Keratinocyte (primary cell): ENCODE measurements around the gene HMGXB3. TPM values are rescaled to one million over a fixed set of nuclear protein-coding genes. Genes with fewer than 3 reads are reported as not detected.

Experiments
- DNase-seq: peaks from one replicate; pipeline ENCODE4 v3.0.0-alpha.2; 2011; ENCODE audit warnings: low read depth, missing footprints, low spot score
- FAIRE-seq: peaks from 2 replicates; lab custom pipeline; 2011; peaks lifted over from hg19 to GRCh38; lab: Jason Lieb, UNC
- H2AFZ ChIP-seq: 2 replicates; pipeline ENCODE4 v1.6.0; 2012; ENCODE audit warnings: low read length, control low read depth, inconsistent platforms; ENCODE audit not compliant: control insufficient read depth
- H3K27ac ChIP-seq: 2 replicates; pipeline ENCODE4 v1.5.1; 2011; ENCODE audit warnings: low read length; ENCODE audit not compliant: control insufficient read depth, insufficient read depth
- H3K27me3 ChIP-seq: 3 replicates; pipeline ENCODE4 v1.6.0; 2011; ENCODE audit warnings: low read length; ENCODE audit not compliant: control insufficient read depth, insufficient read depth; ENCODE audit errors: extremely low read depth
- H3K36me3 ChIP-seq, 2 experiments: 2 replicates in 1 of 2; 3 replicates in 1 of 2; pipeline ENCODE4 v1.5.1; 2011; ENCODE audit warnings: low read length in 2 of 2, mild to moderate bottlenecking in 1 of 2; ENCODE audit not compliant: control insufficient read depth in 2 of 2, insufficient read depth in 2 of 2; ENCODE audit errors: extremely low read depth in 1 of 2
- H3K4me1 ChIP-seq: 3 replicates; pipeline ENCODE4 v1.5.1; 2011; ENCODE audit warnings: low read length; ENCODE audit not compliant: control insufficient read depth, insufficient read depth; ENCODE audit errors: extremely low read depth
- H3K4me2 ChIP-seq: 3 replicates; pipeline ENCODE4 v1.6.0; 2011; ENCODE audit warnings: low read depth, low read length; ENCODE audit not compliant: control insufficient read depth, insufficient read depth; ENCODE audit errors: extremely low read depth
- H3K4me3 ChIP-seq, 3 experiments: fragments of 200-600 bp in 1 of 3; sonication (generic) in 1 of 3; 2 replicates in 2 of 3; 3 replicates in 1 of 3; pipeline ENCODE4 v1.5.1; 2011 to 2016; ENCODE audit warnings: low read length in 3 of 3, mild to moderate bottlenecking in 3 of 3, control low read depth in 2 of 3, inconsistent platforms in 1 of 3, low read depth in 1 of 3, mixed read lengths in 1 of 3, mixed run types in 1 of 3, moderate library complexity in 1 of 3; ENCODE audit not compliant: control insufficient read depth in 2 of 3, insufficient read depth in 2 of 3; ENCODE audit errors: extremely low read depth in 1 of 3
- H3K79me2 ChIP-seq: 2 replicates; pipeline ENCODE4 v1.6.0; 2012; ENCODE audit warnings: low read length; ENCODE audit not compliant: control insufficient read depth, insufficient read depth
- H3K9ac ChIP-seq: 3 replicates; pipeline ENCODE4 v1.6.0; 2011; ENCODE audit warnings: low read length; ENCODE audit not compliant: control insufficient read depth, insufficient read depth; ENCODE audit errors: extremely low read depth
- H3K9me1 ChIP-seq: 3 replicates; pipeline ENCODE4 v1.6.0; 2011; ENCODE audit warnings: low read length; ENCODE audit not compliant: control insufficient read depth, insufficient read depth; ENCODE audit errors: extremely low read depth
- H3K9me3 ChIP-seq: 2 replicates; pipeline ENCODE4 v1.5.1; 2012; ENCODE audit warnings: low read depth, low read length; ENCODE audit not compliant: control insufficient read depth
- H4K20me1 ChIP-seq: 3 replicates; pipeline ENCODE4 v1.6.0; 2011; ENCODE audit warnings: low read length; ENCODE audit not compliant: control insufficient read depth, insufficient read depth; ENCODE audit errors: extremely low read depth
- CTCF ChIP-seq, 3 experiments: IDR thresholded peaks in 1 of 3; conservative IDR thresholded peaks in 1 of 3; optimal IDR thresholded peaks in 1 of 3; 2 replicates in 2 of 3; 3 replicates in 1 of 3; pipeline versions ENCODE3 to v1.5.1; 2011; ENCODE audit warnings: low read length in 3 of 3, mild to moderate bottlenecking in 3 of 3, moderate library complexity in 2 of 3, control low read depth in 1 of 3, inconsistent platforms in 1 of 3; ENCODE audit not compliant: insufficient read depth in 2 of 3; ENCODE audit errors: extremely low read depth in 1 of 3
- EZH2 ChIP-seq: IDR thresholded peaks from one replicate; pipeline ENCODE4 v1.6.1; 2012; ENCODE audit warnings: inconsistent platforms, mild to moderate bottlenecking, low read length, moderate library complexity
- dilution Hi-C: fragments of 300-500 bp; cut with MboI; formaldehyde crosslinking; loops from one replicate; pipeline ENCODE4 v1.7.0; 2020; ENCODE audit warnings: low sequenced_read_pairs; ENCODE audit not compliant: extremely low pct_ligation_motif_present
- polyA plus RNA-seq, 5 experiments: library from polyadenylated mRNA; depleted of rRNA in 3 of 5; stranded (reverse) in 3 of 5; stranded (forward) in 1 of 5; unstranded in 1 of 5; fragments of >200 nt; gene quantifications; 1 replicate in 1 of 5; 2 replicates in 3 of 5; 3 replicates in 1 of 5; pipeline versions ENCODE4 v1.2.1 to v1.2.3, GENCODE V29; 2011 to 2012; ENCODE audit warnings: missing spikeins in 2 of 5, low read depth in 1 of 5, low replicate concordance in 1 of 5

HMGXB3 gene
- polyA plus RNA-seq, 1 donor (not counting 4 experiments of a cell fraction or from before 2014, with no cell fraction given): 39.4 TPM

- Histone ChIP-seq H4K20me1 (peaks cover 3% of the 10 kb centered on the region), H3K27ac (peak overlapping the region; percentile 59), H3K4me3 (no peak overlapping the region), H3K79me2 (peaks cover 10% of the 10 kb centered on the region), H3K36me3 (peaks cover 37 to 39% of the 10 kb centered on the region in 2 experiments), H3K4me1 (peaks cover 18% of the 10 kb centered on the region), H3K27me3 (no peaks in the 10 kb centered on the region), H3K9me3 (no peaks in the 10 kb centered on the region), H3K4me2 (peak overlapping the region; percentile 44), H3K9me1 (no peaks in the 10 kb centered on the region), H3K9ac (no peak overlapping the region), H2AFZ (no peak overlapping the region)
- DNase-seq (peak; percentile 83), FAIRE-seq (peak; percentile 93)
- TF ChIP-seq EZH2 (no peak), CTCF (optimal IDR thresholded peaks at IDR 0.05 in 1 of 3, IDR thresholded peaks at IDR 0.05 in 1 of 3, conservative IDR thresholded peaks at IDR 0.05 in 1 of 3; ENCODE audit: extremely low read depth in 1 of 3, insufficient read depth in 2 of 3, low read length in 3 of 3) (no peak)
- dilution Hi-C loops: no loop called here
Observed at GRCh38 chr5:150036513-150036912, 36.0 kb downstream of the HMGXB3 start.

- TF ChIP-seq EZH2: no peak
- no peak for TF ChIP-seq CTCF (optimal IDR thresholded peaks at IDR 0.05 in 1 of 3, IDR thresholded peaks at IDR 0.05 in 1 of 3, conservative IDR thresholded peaks at IDR 0.05 in 1 of 3; ENCODE audit: extremely low read depth in 1 of 3, insufficient read depth in 2 of 3, low read length in 3 of 3)
- dilution Hi-C loops: no loop called here
Observed at GRCh38 chr5:150038547-150038946, 38.0 kb downstream of the HMGXB3 start.

More at GRCh38 chr5:150038547-150038946, 38.0 kb downstream of the HMGXB3 start:
- no peaks in the 10 kb centered on the region for H3K27me3 ChIP-seq
- peaks cover 3% of the 10 kb centered on the region for H4K20me1 ChIP-seq
- peaks cover 25% of the 10 kb centered on the region for H3K4me1 ChIP-seq
- DNase-seq (no peak), FAIRE-seq (no peak)
- H3K27ac ChIP-seq: no peak overlapping the region
- no peak overlapping the region for H2AFZ ChIP-seq
- no peaks in the 10 kb centered on the region for H3K9me1 ChIP-seq
- H3K36me3 ChIP-seq: peaks cover 33 to 35% of the 10 kb centered on the region in 2 experiments
- H3K9ac ChIP-seq: no peak overlapping the region
- no peak overlapping the region for H3K4me2 ChIP-seq
- no peak overlapping the region for H3K4me3 ChIP-seq
- H3K79me2 ChIP-seq: peaks cover 12% of the 10 kb centered on the region
- no peaks in the 10 kb centered on the region for H3K9me3 ChIP-seq
